T-helper 22 cell (primary cell): Measurements from ENCODE around the gene IFNGR2.
"Not testable (repeated sequence)": the region's sequence is repeated elsewhere in the genome, so short reads cannot be mapped to it uniquely, and the experiment has no call there.

Experiments
- DNase-seq: peaks from one replicate; pipeline ENCODE4 v3.0.0-alpha.2; 2020; ENCODE audit warnings: low read depth

IFNGR2 gene

DNA sequence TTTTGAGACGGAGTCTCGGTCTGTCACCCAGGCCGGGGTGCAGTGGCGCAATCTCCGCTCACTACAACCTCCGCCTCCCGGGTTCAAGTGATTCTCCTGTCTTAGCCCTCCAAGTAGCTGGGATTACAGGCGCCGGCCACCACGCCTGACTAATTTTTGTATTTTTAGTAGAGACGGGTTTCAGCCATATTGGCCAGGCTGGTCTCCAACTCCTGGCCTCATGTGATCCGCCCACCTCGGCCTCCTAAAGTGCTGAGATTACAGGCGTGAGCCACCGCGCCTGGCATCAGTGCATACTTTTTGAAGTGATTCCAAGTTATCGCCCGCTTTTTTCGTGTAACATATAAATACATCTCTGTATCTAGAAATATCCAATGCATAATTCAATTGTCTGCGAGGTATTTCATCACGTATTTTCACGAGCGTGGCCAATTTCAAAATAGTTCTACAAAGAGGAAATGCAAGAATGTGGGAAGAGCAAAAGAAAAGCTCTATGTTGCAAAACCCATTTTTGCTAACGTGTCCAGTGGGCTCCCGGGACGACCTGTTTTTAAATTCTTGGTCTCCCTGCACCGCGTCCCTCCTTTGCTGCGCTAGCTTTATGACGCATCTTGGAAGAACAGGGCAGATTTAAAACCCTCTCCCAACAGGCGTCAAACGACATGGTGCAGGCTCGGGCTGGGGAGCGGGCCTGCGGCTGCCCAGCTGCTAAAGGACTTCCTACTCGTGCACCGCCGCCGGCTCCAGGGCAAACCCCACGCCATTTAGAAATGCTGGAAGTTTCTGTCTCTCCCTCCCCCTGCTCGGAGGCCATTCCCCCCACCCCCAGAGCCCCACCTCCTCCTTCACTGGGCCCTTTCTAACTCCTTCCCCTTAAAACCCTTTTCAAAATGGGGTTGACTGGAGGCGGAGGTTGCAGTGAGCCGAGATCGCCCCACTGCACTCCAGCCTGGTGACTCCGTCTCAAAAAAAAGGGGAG is 923 bp upstream of the IFNGR2 start:
- no peak for DNase-seq

DNA sequence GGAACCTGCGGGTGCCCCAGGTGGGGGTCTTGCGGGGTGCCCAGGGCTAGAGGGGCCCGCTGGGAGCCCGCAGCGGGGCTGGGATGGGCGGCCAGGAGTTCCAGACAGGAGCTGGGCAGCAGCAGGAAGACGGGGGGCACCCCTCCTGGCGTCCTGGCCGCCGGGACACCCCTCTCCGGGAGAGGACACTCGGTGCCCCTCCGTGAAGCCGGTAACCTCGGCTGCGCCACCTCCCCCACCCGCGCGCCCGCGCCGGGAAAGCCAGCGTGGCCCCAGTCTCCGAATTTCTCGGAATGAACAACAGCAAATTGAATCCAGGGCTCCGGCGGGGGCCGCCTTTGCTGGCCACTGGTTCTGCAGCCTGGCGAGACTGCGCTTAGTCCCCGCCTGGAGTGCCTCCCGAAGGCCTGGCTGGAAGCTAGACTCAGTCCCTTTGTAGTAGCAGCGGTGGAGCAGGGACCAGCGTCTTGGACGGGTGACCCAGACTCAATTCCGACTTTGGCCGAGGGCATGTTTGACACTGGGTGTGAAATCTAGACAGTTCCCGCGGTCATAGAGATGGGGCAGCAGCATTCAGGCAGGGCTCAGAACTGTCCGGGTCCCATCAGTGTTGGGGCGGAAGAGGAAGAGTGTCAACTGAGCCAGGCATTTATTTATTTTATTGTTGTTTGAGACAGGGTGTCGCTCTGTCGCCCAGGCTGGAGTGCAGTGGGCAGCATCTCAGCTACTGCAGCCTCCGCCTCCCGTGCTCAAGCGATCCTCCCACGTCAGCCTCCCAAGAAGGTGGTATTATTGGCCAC is 773 bp downstream of the IFNGR2 start:
- no peak for DNase-seq

DNA sequence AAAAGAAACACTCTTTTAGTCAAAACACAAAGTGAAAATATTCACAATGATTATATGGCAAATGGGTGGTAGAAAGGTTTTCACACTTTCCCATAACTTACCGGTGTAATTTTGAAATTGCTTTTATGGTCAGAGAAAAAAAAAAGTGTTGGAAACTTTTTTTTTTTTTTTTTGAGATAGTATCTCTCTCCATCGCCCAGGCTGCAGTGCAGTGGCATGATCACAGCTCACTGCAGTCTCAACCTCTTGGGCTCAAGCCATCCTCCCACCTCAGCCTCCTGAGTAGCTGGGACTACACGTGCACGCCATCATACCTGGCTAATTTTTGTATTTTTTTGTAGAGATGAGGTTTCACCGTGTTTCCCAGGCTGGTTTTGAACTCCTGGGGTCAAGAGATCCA is 3.3 kb downstream of the IFNGR2 start:
- no peak for DNase-seq

DNA sequence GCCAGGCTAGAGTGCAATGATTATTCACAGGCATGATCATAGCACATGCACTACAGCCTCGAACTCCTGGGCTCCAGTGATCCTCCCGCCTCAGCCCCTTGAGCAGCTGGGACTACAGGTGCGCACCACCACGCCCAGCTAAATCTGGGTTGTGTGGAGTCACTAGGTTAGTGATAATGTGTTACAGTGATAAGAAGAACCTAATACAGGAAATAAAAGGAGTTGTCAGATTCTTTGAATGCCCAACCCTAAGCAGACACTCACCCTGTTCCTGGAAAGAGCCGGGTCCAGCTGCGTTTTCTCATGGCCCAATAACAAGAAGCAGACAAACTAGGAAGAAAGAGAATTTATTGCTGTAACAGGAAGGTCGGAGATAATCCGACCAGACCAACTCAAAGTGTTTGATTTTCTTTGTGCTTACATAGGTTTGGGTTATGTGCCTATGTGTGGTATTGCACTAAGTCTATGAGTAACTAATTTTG is 8.8 kb downstream of the IFNGR2 start:
- no peak for DNase-seq

DNA sequence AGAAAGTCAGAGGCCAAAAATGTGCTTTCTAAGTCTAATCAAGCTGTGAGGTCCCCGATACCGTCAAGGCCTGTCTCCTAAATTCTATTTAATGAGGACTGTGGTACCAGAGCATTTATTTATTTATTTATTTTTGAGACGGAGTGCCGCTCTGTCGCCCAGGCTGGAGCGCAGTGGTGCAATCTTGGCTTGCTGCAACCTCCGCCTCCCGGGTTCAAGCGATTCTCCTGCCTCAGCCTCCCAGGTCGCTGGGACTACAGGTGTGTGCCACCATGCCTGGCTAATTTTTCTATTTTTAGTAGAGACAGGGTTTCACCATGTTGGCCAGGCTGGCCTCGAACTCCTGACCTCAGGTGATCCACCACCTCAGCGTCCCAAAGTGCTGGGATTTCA is 9.2 kb downstream of the IFNGR2 start:
- not testable (repeated sequence) for DNase-seq

DNA sequence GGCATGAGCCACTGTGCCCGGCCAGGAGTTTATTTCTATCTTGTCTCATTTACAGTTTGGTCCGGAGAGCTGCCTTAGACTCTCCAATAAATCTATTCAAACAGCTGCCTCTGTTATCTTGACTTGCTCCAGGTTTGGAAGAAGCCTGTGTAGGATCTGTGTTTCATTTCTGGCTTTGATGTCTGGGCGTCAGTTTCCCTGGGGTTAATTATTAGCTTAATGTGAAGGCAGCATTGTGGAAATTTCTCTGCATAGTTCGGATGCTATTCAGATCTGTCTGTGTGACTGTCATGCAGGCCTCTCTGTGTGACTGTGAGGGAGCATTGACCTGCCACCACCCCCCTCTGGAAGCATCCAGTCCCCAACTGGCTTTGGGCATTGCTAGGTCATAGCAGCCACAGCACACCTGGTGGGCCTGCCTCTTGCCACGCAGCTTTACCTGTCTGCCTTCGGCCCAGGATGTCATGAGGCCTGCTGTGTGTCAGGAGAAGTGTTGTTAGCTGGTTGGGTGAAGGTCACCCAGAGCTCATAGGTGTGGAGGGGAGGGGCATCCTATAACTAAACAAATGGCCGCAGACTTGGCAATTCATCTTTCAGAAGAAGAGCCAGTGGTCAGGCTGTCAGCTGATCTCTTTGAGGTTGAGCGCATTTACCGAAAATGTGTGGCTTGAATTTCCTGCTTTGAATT is 9.8 kb downstream of the IFNGR2 start:
- no peak for DNase-seq

DNA sequence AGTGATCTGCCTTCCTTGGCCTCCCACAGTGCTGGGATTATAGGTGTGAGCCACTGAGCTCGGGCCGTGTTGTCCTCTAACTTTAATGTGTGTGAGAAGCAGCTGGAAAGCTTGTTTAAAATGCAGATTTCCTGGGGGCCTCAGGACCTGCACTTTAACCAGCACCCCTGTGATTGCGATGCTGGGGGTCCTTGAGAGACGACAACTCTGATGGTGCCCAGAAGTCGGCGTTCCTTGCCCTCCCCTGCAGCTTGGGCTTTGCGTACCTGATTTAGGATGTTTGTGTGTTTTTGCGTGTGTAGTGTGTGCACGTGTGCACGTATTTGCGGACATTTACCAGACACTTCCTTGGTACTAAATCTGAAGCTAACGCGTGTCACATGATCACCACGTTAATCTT is 10.9 kb downstream of the IFNGR2 start:
- DNase-seq: no peak

DNA sequence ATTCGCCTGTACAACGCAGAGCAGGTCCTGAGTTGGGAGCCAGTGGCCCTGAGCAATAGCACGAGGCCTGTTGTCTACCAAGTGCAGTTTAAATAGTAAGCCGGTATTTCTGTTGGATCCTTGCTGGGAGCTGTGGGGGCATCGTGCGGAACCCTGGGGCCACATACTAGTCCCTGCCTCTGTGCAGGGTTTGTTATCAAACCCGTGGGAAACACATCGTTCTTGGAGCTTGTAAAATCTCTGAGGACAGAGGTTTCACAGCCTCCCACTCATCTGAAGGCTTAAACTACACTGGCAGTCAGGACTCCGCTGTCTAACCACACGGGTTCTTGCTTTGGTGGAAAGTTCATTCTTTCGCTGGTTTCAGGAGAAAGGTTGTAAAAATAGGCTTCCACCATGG is 11.7 kb downstream of the IFNGR2 start:
- no peak for DNase-seq

DNA sequence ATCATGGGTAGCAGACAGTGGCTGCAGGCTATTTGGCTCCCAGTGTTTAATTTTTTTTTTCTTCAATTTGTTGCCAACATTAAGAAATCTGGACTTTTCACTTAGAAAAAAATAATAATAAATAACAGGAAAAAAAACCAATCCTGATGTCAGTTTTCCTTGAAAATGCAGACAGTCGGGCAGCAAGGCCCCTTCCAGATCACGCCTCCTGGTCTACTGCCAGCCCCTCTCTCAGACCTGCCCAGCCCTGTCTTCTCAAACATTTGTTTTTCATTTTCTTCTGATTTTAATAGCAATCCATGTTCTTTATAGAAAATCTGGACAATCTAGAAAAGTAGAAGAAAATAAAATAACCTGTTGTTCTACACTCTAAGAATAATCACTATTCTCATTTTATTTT is 15.5 kb downstream of the IFNGR2 start:
- DNase-seq: no peak

DNA sequence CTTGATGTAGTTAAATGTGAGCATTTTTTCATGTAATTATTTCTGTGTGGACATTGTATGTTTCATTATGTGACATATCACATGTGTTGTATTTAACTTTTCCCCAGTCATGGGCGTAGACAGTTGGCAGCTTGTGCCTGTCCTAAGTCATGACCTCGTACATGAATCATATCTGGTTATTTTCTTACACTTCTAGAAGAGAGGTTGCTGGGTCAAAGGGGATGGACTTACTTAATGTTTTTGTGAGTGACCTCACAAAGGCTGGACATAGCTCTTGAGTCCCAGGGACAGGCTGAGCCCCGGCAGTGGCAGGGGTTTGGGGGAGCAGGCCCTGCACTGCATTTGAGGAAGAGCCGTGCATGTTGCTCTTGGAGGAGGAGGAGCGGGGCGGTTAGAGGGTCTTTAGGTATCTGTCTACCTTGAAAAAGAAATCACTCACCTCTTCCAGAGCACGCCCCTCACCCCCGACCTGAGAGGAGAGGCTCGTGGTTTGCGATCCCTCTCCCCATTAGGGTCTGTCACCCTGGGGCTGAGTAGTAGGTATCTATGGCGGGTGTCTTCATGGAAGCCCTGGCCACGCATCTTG is 16.4 kb downstream of the IFNGR2 start:
- DNase-seq: no peak

DNA sequence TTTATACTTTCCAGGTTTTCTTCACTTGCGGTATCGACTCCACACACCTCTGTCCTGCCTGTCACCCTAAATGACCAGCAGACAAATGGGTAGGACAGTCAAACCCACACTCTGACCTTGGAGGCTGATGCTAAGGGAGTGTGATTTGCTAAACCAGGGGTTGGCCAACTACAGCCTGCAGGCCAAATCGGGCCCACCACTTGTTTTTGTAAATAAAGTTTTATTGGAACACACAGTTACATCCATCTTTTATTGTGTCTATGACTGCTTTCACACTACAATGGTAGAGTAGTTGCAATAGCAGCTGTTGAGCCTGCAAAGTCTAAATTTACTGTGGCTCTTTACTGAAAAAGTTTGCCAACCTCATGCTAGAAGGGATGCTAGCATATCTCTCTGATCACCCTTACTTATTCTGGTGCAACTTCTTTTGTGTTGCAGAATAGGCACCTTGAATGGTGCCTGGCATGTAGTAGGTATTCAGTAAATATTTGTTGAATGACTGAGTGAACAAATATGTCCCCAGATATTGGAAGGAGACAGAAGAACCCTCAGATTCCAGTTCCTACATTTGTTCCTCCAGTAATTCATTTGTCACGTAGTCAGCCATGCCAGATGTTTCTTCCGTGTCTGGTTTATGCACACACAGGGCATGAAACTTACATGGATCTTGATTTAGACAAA is 18.6 kb downstream of the IFNGR2 start:
- DNase-seq: no peak

DNA sequence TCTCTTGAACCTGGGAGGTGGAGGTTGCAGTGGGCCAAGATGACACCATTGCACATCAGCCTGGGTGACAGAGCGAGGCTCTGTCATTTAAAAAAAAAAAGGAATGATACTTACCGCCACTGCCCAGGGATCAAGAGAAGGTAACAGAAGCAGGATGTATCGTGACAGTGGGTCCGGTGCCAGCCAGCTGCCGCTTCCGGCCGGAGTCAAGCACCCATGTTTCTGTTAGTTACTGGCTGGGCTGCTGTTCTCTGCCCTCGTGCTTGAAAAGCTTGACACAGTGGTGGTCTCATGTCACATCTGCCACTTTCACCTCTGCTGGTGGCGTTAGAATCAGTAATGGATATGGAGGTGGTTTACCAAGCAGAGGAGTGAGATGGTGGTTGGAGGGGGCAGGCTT is 21.0 kb downstream of the IFNGR2 start:
- DNase-seq: no peak

DNA sequence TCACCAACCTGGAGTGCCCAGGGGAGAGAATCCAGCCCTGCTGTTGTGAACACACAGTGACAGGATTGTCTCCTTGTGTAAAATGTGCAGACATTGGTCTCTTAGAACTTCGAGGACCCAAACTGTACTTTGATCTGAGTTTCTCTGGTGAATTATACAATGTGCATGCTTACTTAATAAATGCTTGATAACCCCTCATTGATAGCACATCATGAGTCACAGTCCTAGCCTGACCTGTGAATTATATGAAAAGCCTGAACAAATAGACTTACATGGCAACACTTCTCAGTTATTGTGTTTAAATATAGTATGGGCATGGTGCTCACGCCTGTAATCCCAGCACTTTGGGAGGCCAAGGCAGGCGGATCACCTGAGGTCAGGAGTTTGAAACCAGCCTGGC is 22.6 kb downstream of the IFNGR2 start:
- DNase-seq: no peak

DNA sequence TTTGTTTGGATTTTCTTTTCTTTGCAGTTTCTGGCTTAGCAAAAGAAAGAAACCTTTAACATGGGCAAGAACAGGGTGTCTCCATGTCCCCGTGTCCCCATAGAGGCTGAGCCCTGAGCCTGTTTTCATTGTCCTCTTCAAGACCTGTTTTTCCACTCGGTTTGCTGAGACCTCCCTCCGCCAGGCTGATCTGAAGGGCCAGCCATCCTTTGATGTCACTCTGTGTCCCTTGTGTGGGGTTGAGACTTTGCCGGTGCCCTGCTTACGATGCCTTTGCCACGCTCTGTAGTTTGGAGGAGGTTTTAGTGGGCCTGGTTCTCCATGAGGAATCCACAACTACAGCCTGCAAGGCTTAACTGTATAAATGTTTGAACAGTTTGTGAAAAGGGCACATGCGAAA is 23.8 kb downstream of the IFNGR2 start:
- DNase-seq: no peak

DNA sequence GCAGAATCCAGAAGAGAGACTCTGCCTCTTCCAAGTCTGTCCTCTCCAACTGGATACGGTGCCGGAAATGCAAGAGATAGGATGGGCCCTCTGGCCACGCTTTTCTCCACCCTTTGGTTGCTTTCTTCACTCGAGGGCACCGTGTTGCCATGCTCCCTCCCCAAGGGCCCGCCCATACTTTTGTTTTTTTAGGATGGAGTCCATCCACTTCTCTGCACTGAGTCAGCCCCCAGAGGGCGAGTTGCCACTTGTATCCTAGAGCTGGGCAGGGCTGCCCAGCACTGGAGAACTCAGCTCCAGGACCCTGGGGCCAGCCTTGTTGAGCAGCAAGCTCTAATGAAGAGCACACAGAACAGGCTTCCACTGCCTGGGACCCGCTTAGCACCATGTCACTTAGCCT is 25.5 kb downstream of the IFNGR2 start:
- DNase-seq: no peak

DNA sequence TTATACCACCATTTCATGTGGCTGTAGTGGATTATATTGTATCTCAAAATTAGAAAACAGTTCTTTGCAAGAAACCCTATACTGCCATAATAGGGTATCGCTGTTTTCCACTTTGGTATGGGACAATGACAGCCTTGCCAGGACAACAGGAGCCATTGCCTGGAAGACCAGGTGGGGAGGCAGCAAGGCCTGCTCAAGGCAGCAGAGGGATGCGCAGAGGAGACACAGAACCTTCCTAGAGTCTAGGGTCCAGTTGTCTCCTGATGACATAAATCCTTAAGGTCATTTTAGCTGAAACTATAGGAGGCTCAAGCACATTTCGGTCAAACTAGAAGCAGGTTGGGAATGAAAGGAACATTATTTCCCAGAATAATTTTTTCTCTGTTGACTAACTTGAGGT is 27.6 kb downstream of the IFNGR2 start:
- DNase-seq: no peak

DNA sequence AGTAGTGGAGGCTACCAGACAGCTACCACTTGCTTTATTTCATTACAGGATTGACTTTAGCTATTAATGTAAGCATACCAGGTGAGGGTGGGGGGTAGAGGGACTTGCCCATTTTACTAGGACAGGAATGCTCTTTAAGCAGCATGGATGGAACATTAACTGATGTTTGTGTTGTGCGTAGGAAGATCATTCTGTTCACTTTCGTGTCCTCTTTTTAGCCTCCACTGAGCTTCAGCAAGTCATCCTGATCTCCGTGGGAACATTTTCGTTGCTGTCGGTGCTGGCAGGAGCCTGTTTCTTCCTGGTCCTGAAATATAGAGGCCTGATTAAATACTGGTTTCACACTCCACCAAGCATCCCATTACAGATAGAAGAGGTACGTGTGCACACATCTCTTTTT is 29.3 kb downstream of the IFNGR2 start:
- DNase-seq: no peak

DNA sequence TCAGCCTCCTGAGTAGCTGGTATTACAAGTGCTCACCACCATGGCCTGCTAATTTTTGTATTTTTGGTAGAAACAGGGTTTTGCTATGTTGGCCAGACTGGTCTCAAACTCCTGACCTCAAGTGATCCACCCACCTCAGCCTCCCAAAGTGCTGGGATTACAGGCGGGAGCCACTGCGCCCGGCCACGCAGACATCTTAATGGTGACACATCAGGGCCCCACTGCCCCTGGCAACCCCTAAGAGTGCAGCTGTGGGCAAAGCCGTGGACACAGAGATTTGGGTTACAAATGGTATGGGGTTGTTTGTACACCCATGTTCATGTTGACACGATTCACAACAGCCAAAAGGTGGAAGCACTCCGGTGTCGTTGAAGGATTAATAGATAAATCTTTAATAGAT is 29.8 kb downstream of the IFNGR2 start:
- no peak for DNase-seq

DNA sequence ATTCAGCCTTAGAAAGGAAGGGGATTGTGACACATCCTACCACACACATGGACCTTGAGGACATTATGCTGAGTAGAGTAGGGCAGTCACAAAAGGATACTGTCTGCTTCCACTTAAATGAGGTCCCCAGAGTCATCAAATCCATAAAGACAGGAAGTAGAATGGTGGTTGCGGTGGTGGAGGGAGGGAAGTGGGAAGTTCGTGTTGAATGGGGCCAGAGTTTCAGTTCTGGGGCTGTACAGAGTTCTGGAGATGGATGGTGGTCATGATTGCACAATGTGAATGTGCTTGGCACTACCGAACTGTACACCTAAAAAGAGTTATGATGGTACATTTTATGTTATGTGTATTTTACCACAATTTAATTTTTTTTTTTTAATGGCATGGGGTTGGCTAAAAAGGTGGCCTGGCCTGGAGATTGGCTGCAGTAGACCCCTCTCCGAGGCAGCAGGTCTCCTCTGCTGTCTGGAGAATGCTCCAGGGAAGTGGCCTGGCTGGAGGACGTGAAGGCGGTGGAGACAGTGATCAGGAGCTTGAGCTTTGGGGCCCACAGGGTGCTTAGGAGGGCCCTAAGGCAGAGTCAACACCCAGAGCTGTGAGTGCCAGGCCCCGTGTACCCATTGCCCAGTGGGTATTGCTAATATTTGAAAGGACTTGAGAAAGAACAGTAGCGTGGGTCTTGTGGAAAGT is 30.4 kb downstream of the IFNGR2 start:
- DNase-seq: no peak

DNA sequence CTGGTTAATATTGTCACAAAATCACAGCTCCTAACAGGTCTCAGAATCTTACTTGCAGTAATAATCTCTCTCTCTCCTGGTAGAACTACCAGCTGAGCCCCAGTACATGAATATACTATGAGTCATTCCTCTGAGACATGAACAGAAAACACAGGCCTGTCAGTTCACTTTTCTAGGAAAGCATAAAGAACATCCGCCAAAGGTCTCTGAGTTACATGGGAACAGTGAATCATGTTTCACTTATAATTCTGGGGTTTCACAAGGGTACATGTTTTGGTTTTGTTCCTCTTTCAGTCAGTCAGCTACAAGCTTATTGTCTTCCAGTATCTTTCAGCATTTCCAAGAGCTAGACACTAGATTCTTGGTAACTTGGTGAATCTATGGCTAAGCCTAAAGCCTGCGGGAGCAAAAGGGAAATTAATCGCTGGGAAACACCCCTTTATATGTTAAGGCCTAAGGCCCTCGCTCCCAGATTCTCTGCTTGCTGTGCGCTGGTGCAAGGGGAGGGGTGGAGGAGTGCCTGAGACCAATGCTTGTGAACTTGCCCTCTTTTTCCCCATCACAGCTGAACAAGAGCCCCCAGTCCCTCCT is 31.7 kb downstream of the IFNGR2 start:
- no peak for DNase-seq

DNA sequence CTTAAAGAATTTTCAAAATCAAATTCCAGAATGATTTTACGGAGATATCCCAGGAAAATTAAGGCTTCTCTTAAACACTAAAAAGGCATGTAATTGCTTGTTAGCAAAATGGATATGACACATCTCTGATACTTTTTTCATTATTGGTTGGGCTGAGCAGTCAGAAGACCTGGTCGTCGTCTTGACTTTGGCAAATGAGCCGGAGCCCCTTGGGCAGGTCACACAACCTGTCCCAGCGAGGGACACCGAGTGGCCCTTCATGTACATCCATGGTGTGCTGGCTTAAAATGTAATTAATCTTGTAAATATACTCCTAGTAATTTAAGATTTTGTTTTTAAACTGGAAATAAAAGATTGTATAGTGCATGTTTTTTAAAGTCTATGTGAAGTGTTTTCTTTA is 33.9 kb downstream of the IFNGR2 start:
- DNase-seq: no peak
